CD14-positive monocyte (primary cell): ENCODE results near the gene FSCN2. TPM values are rescaled to one million over a fixed set of nuclear protein-coding genes. Genes with fewer than 3 reads are reported as not detected.

Experiments
- DNase-seq, 3 donors: peaks; one replicate each; pipeline ENCODE4 v3.0.0-alpha.2; 2011 to 2022
- H2AFZ ChIP-seq: 2 replicates; pipeline ENCODE4 v1.6.0; 2012; ENCODE audit warnings: mild to moderate bottlenecking, low read depth, low read length, inconsistent platforms; ENCODE audit not compliant: insufficient read depth, poor library complexity, severe bottlenecking
- H3K27ac ChIP-seq, 2 donors: 1 replicate in 1 of 2; 2 replicates in 1 of 2; pipeline ENCODE4 v1.5.1; 2012 to 2013; ENCODE audit warnings: low read length in 2 of 2, control low read depth in 1 of 2, inconsistent platforms in 1 of 2, low read depth in 1 of 2, mild to moderate bottlenecking in 1 of 2
- H3K27me3 ChIP-seq, 2 donors: one replicate each; pipeline versions ENCODE4 v1.6.0 to v1.6.1; 2011 to 2013; ENCODE audit warnings: low read length in 2 of 2; ENCODE audit not compliant: control insufficient read depth in 2 of 2, insufficient read depth in 2 of 2
- H3K36me3 ChIP-seq, 2 donors: replicated peaks in 1 of 2; 1 replicate in 1 of 2; 2 replicates in 1 of 2; pipeline versions ENCODE4 v1.5.1 to v1.6.1; 2012 to 2013; ENCODE audit warnings: low read length in 2 of 2, control low read depth in 1 of 2, inconsistent platforms in 1 of 2, mild to moderate bottlenecking in 1 of 2; ENCODE audit not compliant: insufficient read depth in 2 of 2, control insufficient read depth in 1 of 2
- H3K4me1 ChIP-seq, 2 donors: 1 replicate in 1 of 2; 2 replicates in 1 of 2; pipeline versions ENCODE4 v1.5.1 to v1.6.1; 2012 to 2013; ENCODE audit warnings: low read length in 2 of 2, control low read depth in 1 of 2, inconsistent platforms in 1 of 2, mild to moderate bottlenecking in 1 of 2, moderate library complexity in 1 of 2; ENCODE audit not compliant: insufficient read depth in 2 of 2, control insufficient read depth in 1 of 2
- H3K4me2 ChIP-seq: replicated peaks from 2 replicates; pipeline ENCODE3; 2012; ENCODE audit warnings: low read length, moderate library complexity, mild to moderate bottlenecking; ENCODE audit not compliant: poor library complexity, severe bottlenecking; ENCODE audit errors: extremely low read depth
- H3K4me3 ChIP-seq, 3 experiments: fragments of 200-600 bp in 1 of 3; sonication (generic) in 1 of 3; replicated peaks in 1 of 3; 1 replicate in 2 of 3; 2 replicates in 1 of 3; pipeline ENCODE4 v1.5.1; 2011 to 2013; ENCODE audit warnings: low read length in 3 of 3, mild to moderate bottlenecking in 3 of 3, control low read depth in 2 of 3, low read depth in 2 of 3, inconsistent platforms in 1 of 3, moderate library complexity in 1 of 3
- H3K79me2 ChIP-seq: 2 replicates; pipeline ENCODE4 v1.6.0; 2012; ENCODE audit warnings: mild to moderate bottlenecking, control low read depth, inconsistent platforms, low read length, moderate library complexity; ENCODE audit not compliant: insufficient read depth
- H3K9ac ChIP-seq: 2 replicates; pipeline ENCODE4 v1.6.0; 2017; ENCODE audit warnings: low read length, mild to moderate bottlenecking; ENCODE audit not compliant: insufficient read depth, poor library complexity, severe bottlenecking
- H3K9me3 ChIP-seq, 2 donors: replicated peaks in 1 of 2; 1 replicate in 1 of 2; 2 replicates in 1 of 2; pipeline versions ENCODE4 v1.5.1 to v1.6.1; 2012 to 2013; ENCODE audit warnings: low read length in 2 of 2, control low read depth in 1 of 2; ENCODE audit not compliant: control insufficient read depth in 1 of 2, insufficient read depth in 1 of 2
- H4K20me1 ChIP-seq: 2 replicates; pipeline ENCODE4 v1.6.0; 2012; ENCODE audit warnings: mild to moderate bottlenecking, low read length, control low read depth, moderate library complexity; ENCODE audit not compliant: insufficient read depth
- H3K27ac Mint-ChIP-seq, 7 donors: one replicate each; pipeline ENCODE4 v1.8.0; 2020; ENCODE audit warnings: mild to moderate bottlenecking in 7 of 7, mixed read lengths in 7 of 7, moderate library complexity in 6 of 7, inconsistent platforms in 2 of 7
- H3K27me3 Mint-ChIP-seq, 3 donors: one replicate each; pipeline ENCODE4 v1.8.0; 2021 to 2022; ENCODE audit warnings: low read depth in 3 of 3, mild to moderate bottlenecking in 3 of 3, mixed read lengths in 3 of 3, moderate library complexity in 3 of 3, inconsistent platforms in 1 of 3
- H3K36me3 Mint-ChIP-seq, 2 donors: one replicate each; pipeline ENCODE4 v1.8.0; 2020; ENCODE audit warnings: mixed read lengths in 2 of 2, inconsistent platforms in 1 of 2, mild to moderate bottlenecking in 1 of 2
- H3K4me1 Mint-ChIP-seq: one replicate; pipeline ENCODE4 v1.8.0; 2020; ENCODE audit warnings: mild to moderate bottlenecking, mixed read lengths
- H3K4me3 Mint-ChIP-seq, 2 donors: one replicate each; pipeline ENCODE4 v1.8.0; 2020; ENCODE audit warnings: mild to moderate bottlenecking in 2 of 2, mixed read lengths in 2 of 2, moderate library complexity in 1 of 2
- H3K9me3 Mint-ChIP-seq, 7 donors: one replicate each; pipeline ENCODE4 v1.8.0; 2020 to 2022; ENCODE audit warnings: mixed read lengths in 7 of 7, mild to moderate bottlenecking in 6 of 7, moderate library complexity in 6 of 7, inconsistent platforms in 2 of 7
- CTCF ChIP-seq: fragments of 200-600 bp; IDR thresholded peaks from one replicate; pipeline ENCODE4 v1.8.0; 2022; ENCODE audit warnings: antibody characterized with exemption, mild to moderate bottlenecking
- WGBS: methylation state at CpG from one replicate; pipeline ENCODE4 v1.1.5; 2013; ENCODE audit warnings: missing lambda C conversion rate; ENCODE audit not compliant: insufficient coverage; 5-methylcytosine and 5-hydroxymethylcytosine counted together
- intact Hi-C, 2 donors: fragments of 100-400 bp; cut with micrococcal nuclease; formaldehyde crosslinking; loops; one replicate each; pipeline versions ENCODE4 v1.15.0 to v1.15.1; 2023
- polyA plus RNA-seq, 3 donors: library from polyadenylated mRNA; depleted of rRNA in 1 of 3; unstranded in 2 of 3; stranded (reverse) in 1 of 3; fragments of 300-500 nt in 2 of 3; fragments of >200 nt in 1 of 3; fragmentation: Illumina TruSeq in 2 of 3; gene quantifications; 1 replicate in 2 of 3; 2 replicates in 1 of 3; pipeline ENCODE4 v1.2.3, GENCODE V29; 2012 to 2021

Gene FSCN2
- polyA plus RNA-seq, 3 donors, result 0.07 TPM; not detected in 2

- 95% methylated on average over 7 of the region's 8 CpGs for WGBS
- Histone ChIP-seq H2AFZ (no peak overlapping the region), H3K36me3 (no peaks in the 10 kb centered on the region), H3K79me2 (no peaks in the 10 kb centered on the region), H3K9ac (no peak overlapping the region), H4K20me1 (no peaks in the 10 kb centered on the region), H3K27ac (no peak overlapping the region), H3K4me1 (peaks cover 6 to 15% of the 10 kb centered on the region in 2 donors), H3K9me3 (no peaks in the 10 kb centered on the region), H3K27me3 (peaks cover 0 to 51% of the 10 kb centered on the region in 2 donors), H3K4me3 (no peak overlapping the region), H3K4me2 (no peak overlapping the region)
- DNase-seq, result no peak
- peaks cover 28 to 82% (median 60%) of the 10 kb centered on the region in 3 donors for H3K27me3 Mint-ChIP-seq
- H3K4me3 Mint-ChIP-seq, result no peak overlapping the region
- H3K36me3 Mint-ChIP-seq, result no peaks in the 10 kb centered on the region
- intact Hi-C loops, result no loop called here
- TF ChIP-seq CTCF, result no peak
- no peaks in the 10 kb centered on the region for H3K9me3 Mint-ChIP-seq
- no peak overlapping the region for H3K27ac Mint-ChIP-seq
- H3K4me1 Mint-ChIP-seq, result peaks cover 3% of the 10 kb centered on the region
Measured at GRCh38 chr17:81524865-81525159, 3.4 kb upstream of the FSCN2 start.

GRCh38 chr17:81526662-81527571, 1.3 kb upstream of the FSCN2 start:
- no peaks in the 10 kb centered on the region for H3K9me3 ChIP-seq
- Mint-ChIP-seq H3K4me3 (no peak overlapping the region), H3K9me3 (no peaks in the 10 kb centered on the region), H3K27me3 (peaks cover 18 to 67% (median 49%) of the 10 kb centered on the region in 3 donors), H3K36me3 (no peaks in the 10 kb centered on the region), H3K4me1 (peaks cover 3% of the 10 kb centered on the region), H3K27ac (no peak overlapping the region)
- H3K4me2 ChIP-seq, result no peak overlapping the region
- H3K9ac ChIP-seq, result no peak overlapping the region
- TF ChIP-seq CTCF, result no peak
- H3K36me3 ChIP-seq, result no peaks in the 10 kb centered on the region
- H2AFZ ChIP-seq, result no peak overlapping the region
- no peaks in the 10 kb centered on the region for H4K20me1 ChIP-seq
- DNase-seq, result no peak
- H3K4me3 ChIP-seq, result no peak overlapping the region
- intact Hi-C loops, result no loop called here
- peaks cover 0 to 48% of the 10 kb centered on the region in 2 donors for H3K27me3 ChIP-seq
- 95% methylated on average over 18 of the region's 21 CpGs for WGBS
- peaks cover 4 to 10% of the 10 kb centered on the region in 2 donors for H3K4me1 ChIP-seq
- no peak overlapping the region for H3K27ac ChIP-seq
- no peaks in the 10 kb centered on the region for H3K79me2 ChIP-seq
